HG03095 (cell line): ENCODE data around the gene CREB3L1.

Experiments
- ATAC-seq: cut with Tn5 transposase; IDR thresholded peaks from one replicate; pipeline ENCODE4 v1.9.1; 2021; ENCODE audit warnings: moderate library complexity; ENCODE audit not compliant: unreplicated experiment

The CREB3L1 gene

GRCh38 chr11:46272816-46273427 is 4.5 kb upstream of the CREB3L1 start:
- ATAC-seq, result no peak

- ATAC-seq, result no peak
These were observed 3.8 kb upstream of the CREB3L1 start for GRCh38 chr11:46273511-46274205.

- ATAC-seq, result no peak
These were observed 1.4 kb upstream of the CREB3L1 start for GRCh38 chr11:46275964-46276641.

- ATAC-seq, result no peak
These were observed 195 bp upstream of the CREB3L1 start for GRCh38 chr11:46277313-46277621.

GRCh38 chr11:46278387-46279125 is 1.1 kb downstream of the CREB3L1 start:
- ATAC-seq, result no peak

- ATAC-seq, result no peak
These were observed 2.0 kb downstream of the CREB3L1 start for GRCh38 chr11:46279126-46280099.

GRCh38 chr11:46280706-46281105 is 3.2 kb downstream of the CREB3L1 start:
- ATAC-seq, result no peak

- ATAC-seq, result no peak
These were observed 3.9 kb downstream of the CREB3L1 start for GRCh38 chr11:46281371-46281831.

GRCh38 chr11:46285173-46285572 is 7.7 kb downstream of the CREB3L1 start:
- ATAC-seq, result no peak

- no peak for ATAC-seq
These were observed 8.2 kb downstream of the CREB3L1 start for GRCh38 chr11:46285594-46286033.

GRCh38 chr11:46286789-46287188 is 9.3 kb downstream of the CREB3L1 start:
- no peak for ATAC-seq

GRCh38 chr11:46288451-46288850 is 11.0 kb downstream of the CREB3L1 start:
- no peak for ATAC-seq

- ATAC-seq, result no peak
These were observed 12.5 kb downstream of the CREB3L1 start for GRCh38 chr11:46290011-46290410.

- no peak for ATAC-seq
These were observed 13.3 kb downstream of the CREB3L1 start for GRCh38 chr11:46290598-46291309.

GRCh38 chr11:46291441-46292150 is 14.1 kb downstream of the CREB3L1 start:
- no peak for ATAC-seq

GRCh38 chr11:46293066-46293465 is 15.6 kb downstream of the CREB3L1 start:
- no peak for ATAC-seq

GRCh38 chr11:46293641-46294103 is 16.2 kb downstream of the CREB3L1 start:
- no peak for ATAC-seq

- no peak for ATAC-seq
These were observed 17.2 kb downstream of the CREB3L1 start for GRCh38 chr11:46294365-46295309.
